GM21619 (cell line): Measurements from ENCODE around the gene FAU.
A peak's percentile ranks its signal among the peaks of the same experiment; 100 is the strongest.
"Not testable (repeated sequence)": the region's sequence is repeated elsewhere in the genome, so short reads cannot be mapped to it uniquely, and the experiment has no call there.

Experiments
- ATAC-seq: cut with Tn5 transposase; IDR thresholded peaks from one replicate; pipeline ENCODE4 v1.9.1; 2021; ENCODE audit not compliant: unreplicated experiment

FAU gene

GRCh38 chr11:65124480-65125196 lies 2.7 kb upstream of the FAU start:
- ATAC-seq: no peak

GRCh38 chr11:65121447-65121864 lies 478 bp downstream of the FAU start:
- ATAC-seq: no peak

- ATAC-seq: no peak
These were observed 1.1 kb downstream of the FAU start for GRCh38 chr11:65120831-65121230.

- no peak for ATAC-seq
These were observed 2.3 kb downstream of the FAU start for GRCh38 chr11:65119670-65119995.

GRCh38 chr11:65118891-65119669 lies 2.9 kb downstream of the FAU start:
- not testable (repeated sequence) for ATAC-seq

GRCh38 chr11:65118097-65118837 lies 3.7 kb downstream of the FAU start:
- no peak for ATAC-seq

- ATAC-seq: peak; percentile 49
These were observed 4.5 kb downstream of the FAU start, which contains the start of gene ZNHIT2 for GRCh38 chr11:65117206-65118096. Gene ZNHIT2 (minus strand): TSS chr11:65117701. CDS start chr11:65117653, 48 bp downstream.

- no peak for ATAC-seq
These were observed 5.3 kb downstream of the FAU start for GRCh38 chr11:65116370-65117205.

GRCh38 chr11:65115361-65116082 lies 6.4 kb downstream of the FAU start:
- no peak for ATAC-seq

GRCh38 chr11:65114538-65115171 lies 7.3 kb downstream of the FAU start:
- no peak for ATAC-seq

GRCh38 chr11:65113839-65114238 lies 8.1 kb downstream of the FAU start:
- no peak for ATAC-seq

- ATAC-seq: no peak
These were observed 8.6 kb downstream of the FAU start for GRCh38 chr11:65113361-65113756.

- peak; percentile 27 for ATAC-seq
These were observed 9.2 kb downstream of the FAU start for GRCh38 chr11:65112546-65113360.

GRCh38 chr11:65111744-65112545 lies 10.0 kb downstream of the FAU start, which contains the start of gene TM7SF2:
Gene TM7SF2 (plus strand): TSS chr11:65111872. CDS start chr11:65112016, 144 bp downstream.
- peak; percentile 62 for ATAC-seq

GRCh38 chr11:65111159-65111743 lies 10.7 kb downstream of the FAU start:
- no peak for ATAC-seq

GRCh38 chr11:65110354-65110861 lies 11.5 kb downstream of the FAU start:
- no peak for ATAC-seq
